ENCODE results near the gene PGD.
"Not testable (repeated sequence)": the region's sequence is repeated elsewhere in the genome, so short reads cannot be mapped to it uniquely, and the experiment has no call there.

The PGD gene

GRCh38 chr1:10444248-10444647, 45.4 kb downstream of the PGD start:
- H3K4me1 ChIP-seq (ENCODE audit: insufficient read depth, low read length), result no peaks in the 10 kb centered on the region
- peaks cover 5% of the 10 kb centered on the region for H3K36me3 ChIP-seq (ENCODE audit: insufficient read depth, low read length)
- H3K9me3 ChIP-seq (ENCODE audit: low read length), result no peaks in the 10 kb centered on the region
- no peak overlapping the region for H3K4me3 ChIP-seq (ENCODE audit: low read depth in 1 of 2, low read length in 2 of 2)
- no peak overlapping the region for H3K9ac ChIP-seq (ENCODE audit: low read length)
- no peaks in the 10 kb centered on the region for H3K27me3 ChIP-seq (ENCODE audit: control insufficient read depth in 1 of 2, insufficient read depth in 2 of 2, low read length in 2 of 2)
- no peak overlapping the region for H3K27ac ChIP-seq (ENCODE audit: low read depth, low read length)

- Histone ChIP-seq H3K9ac (ENCODE audit: low read length) (no peak overlapping the region), H3K27me3 (ENCODE audit: control insufficient read depth in 1 of 2, insufficient read depth in 2 of 2, low read length in 2 of 2) (peaks cover 0 to under 1% of the 10 kb centered on the region in 2 donors), H3K27ac (ENCODE audit: low read depth, low read length) (no peak overlapping the region), H3K4me3 (ENCODE audit: low read depth in 1 of 2, low read length in 2 of 2) (no peak overlapping the region), H3K36me3 (ENCODE audit: insufficient read depth, low read length) (peaks cover 5% of the 10 kb centered on the region), H3K4me1 (ENCODE audit: insufficient read depth, low read length) (no peaks in the 10 kb centered on the region), H3K9me3 (ENCODE audit: low read length) (no peaks in the 10 kb centered on the region)
Measured at GRCh38 chr1:10444795-10445397, 46.0 kb downstream of the PGD start.

- H3K36me3 ChIP-seq (ENCODE audit: insufficient read depth, low read length), result no peaks in the 10 kb centered on the region
- H3K9me3 ChIP-seq (ENCODE audit: low read length), result no peaks in the 10 kb centered on the region
- H3K27me3 ChIP-seq (ENCODE audit: control insufficient read depth in 1 of 2, insufficient read depth in 2 of 2, low read length in 2 of 2), result peaks cover 0 to 9% of the 10 kb centered on the region in 2 donors
- H3K4me1 ChIP-seq (ENCODE audit: insufficient read depth, low read length), result peaks cover 8% of the 10 kb centered on the region
- H3K9ac ChIP-seq (ENCODE audit: low read length), result no peak overlapping the region
- H3K4me3 ChIP-seq (ENCODE audit: low read depth in 1 of 2, low read length in 2 of 2), result no peak overlapping the region
- H3K27ac ChIP-seq (ENCODE audit: low read depth, low read length), result no peak overlapping the region
Measured at GRCh38 chr1:10446790-10447422, 48.0 kb downstream of the PGD start.

- H3K4me1 ChIP-seq (ENCODE audit: insufficient read depth, low read length), result peaks cover 8% of the 10 kb centered on the region
- H3K4me3 ChIP-seq (ENCODE audit: low read depth in 1 of 2, low read length in 2 of 2), result no peak within 1 kb of the TSS
- no peaks in the 10 kb centered on the region for H3K36me3 ChIP-seq (ENCODE audit: insufficient read depth, low read length)
- H3K9me3 ChIP-seq (ENCODE audit: low read length), result no peaks in the 10 kb centered on the region
- peaks cover 0 to 9% of the 10 kb centered on the region in 2 donors for H3K27me3 ChIP-seq (ENCODE audit: control insufficient read depth in 1 of 2, insufficient read depth in 2 of 2, low read length in 2 of 2)
- no peak within 1 kb of the TSS for H3K9ac ChIP-seq (ENCODE audit: low read length)
- no peak within 1 kb of the TSS for H3K27ac ChIP-seq (ENCODE audit: low read depth, low read length)
Measured at GRCh38 chr1:10449751-10450150, 50.9 kb downstream of the PGD start, which contains the start of gene CORT. Gene CORT, plus strand, starts transcription at chr1:10450031. Its CDS starts 193 bp downstream, at chr1:10450224.

GRCh38 chr1:10450156-10450814, 51.4 kb downstream of the PGD start:
- Histone ChIP-seq H3K9me3 (ENCODE audit: low read length) (no peaks in the 10 kb centered on the region), H3K4me1 (ENCODE audit: insufficient read depth, low read length) (peaks cover 8% of the 10 kb centered on the region), H3K4me3 (ENCODE audit: low read depth in 1 of 2, low read length in 2 of 2) (no peak overlapping the region), H3K27me3 (ENCODE audit: control insufficient read depth in 1 of 2, insufficient read depth in 2 of 2, low read length in 2 of 2) (peaks cover 0 to 9% of the 10 kb centered on the region in 2 donors), H3K36me3 (ENCODE audit: insufficient read depth, low read length) (no peaks in the 10 kb centered on the region), H3K9ac (ENCODE audit: low read length) (no peak overlapping the region), H3K27ac (ENCODE audit: low read depth, low read length) (no peak overlapping the region)

GRCh38 chr1:10450836-10451235, 52.0 kb downstream of the PGD start:
- no peaks in the 10 kb centered on the region for H3K9me3 ChIP-seq (ENCODE audit: low read length)
- H3K9ac ChIP-seq (ENCODE audit: low read length), result no peak overlapping the region
- peaks cover 8% of the 10 kb centered on the region for H3K4me1 ChIP-seq (ENCODE audit: insufficient read depth, low read length)
- no peak overlapping the region for H3K27ac ChIP-seq (ENCODE audit: low read depth, low read length)
- no peaks in the 10 kb centered on the region for H3K36me3 ChIP-seq (ENCODE audit: insufficient read depth, low read length)
- no peak overlapping the region for H3K4me3 ChIP-seq (ENCODE audit: low read depth in 1 of 2, low read length in 2 of 2)
- H3K27me3 ChIP-seq (ENCODE audit: control insufficient read depth in 1 of 2, insufficient read depth in 2 of 2, low read length in 2 of 2), result peaks cover 0 to 9% of the 10 kb centered on the region in 2 donors

GRCh38 chr1:10451287-10451686, 52.4 kb downstream of the PGD start:
- H3K27ac ChIP-seq (ENCODE audit: low read depth, low read length), result no peak overlapping the region
- no peak overlapping the region for H3K4me3 ChIP-seq (ENCODE audit: low read depth in 1 of 2, low read length in 2 of 2)
- H3K9ac ChIP-seq (ENCODE audit: low read length), result no peak overlapping the region
- H3K4me1 ChIP-seq (ENCODE audit: insufficient read depth, low read length), result peaks cover 8% of the 10 kb centered on the region
- peaks cover 0 to 9% of the 10 kb centered on the region in 2 donors for H3K27me3 ChIP-seq (ENCODE audit: control insufficient read depth in 1 of 2, insufficient read depth in 2 of 2, low read length in 2 of 2)
- no peaks in the 10 kb centered on the region for H3K36me3 ChIP-seq (ENCODE audit: insufficient read depth, low read length)
- no peaks in the 10 kb centered on the region for H3K9me3 ChIP-seq (ENCODE audit: low read length)

- H3K27ac ChIP-seq (ENCODE audit: low read depth, low read length), result no peak overlapping the region
- H3K4me3 ChIP-seq (ENCODE audit: low read depth in 1 of 2, low read length in 2 of 2), result no peak overlapping the region
- H3K9me3 ChIP-seq (ENCODE audit: low read length), result no peaks in the 10 kb centered on the region
- no peaks in the 10 kb centered on the region for H3K36me3 ChIP-seq (ENCODE audit: insufficient read depth, low read length)
- H3K9ac ChIP-seq (ENCODE audit: low read length), result no peak overlapping the region
- no peaks in the 10 kb centered on the region for H3K27me3 ChIP-seq (ENCODE audit: control insufficient read depth in 1 of 2, insufficient read depth in 2 of 2, low read length in 2 of 2)
- no peaks in the 10 kb centered on the region for H3K4me1 ChIP-seq (ENCODE audit: insufficient read depth, low read length)
Measured at GRCh38 chr1:10456048-10456447, 57.2 kb downstream of the PGD start.

GRCh38 chr1:10456661-10457060, 57.8 kb downstream of the PGD start:
- H3K4me3 ChIP-seq (ENCODE audit: low read depth in 1 of 2, low read length in 2 of 2), result no peak overlapping the region
- H3K9me3 ChIP-seq (ENCODE audit: low read length), result no peaks in the 10 kb centered on the region
- no peaks in the 10 kb centered on the region for H3K36me3 ChIP-seq (ENCODE audit: insufficient read depth, low read length)
- H3K4me1 ChIP-seq (ENCODE audit: insufficient read depth, low read length), result no peaks in the 10 kb centered on the region
- no peak overlapping the region for H3K9ac ChIP-seq (ENCODE audit: low read length)
- no peaks in the 10 kb centered on the region for H3K27me3 ChIP-seq (ENCODE audit: control insufficient read depth in 1 of 2, insufficient read depth in 2 of 2, low read length in 2 of 2)
- H3K27ac ChIP-seq (ENCODE audit: low read depth, low read length), result no peak overlapping the region

GRCh38 chr1:10457462-10457861, 58.6 kb downstream of the PGD start:
- H3K27me3 ChIP-seq (ENCODE audit: control insufficient read depth in 1 of 2, insufficient read depth in 2 of 2, low read length in 2 of 2); H3K9me3 ChIP-seq (ENCODE audit: low read length); H3K4me1 ChIP-seq (ENCODE audit: insufficient read depth, low read length); H3K9ac ChIP-seq (ENCODE audit: low read length); H3K27ac ChIP-seq (ENCODE audit: low read depth, low read length); H3K36me3 ChIP-seq (ENCODE audit: insufficient read depth, low read length); H3K4me3 ChIP-seq (ENCODE audit: low read depth in 1 of 2, low read length in 2 of 2): not testable (repeated sequence)

GRCh38 chr1:10457875-10458274, 59.0 kb downstream of the PGD start:
- H3K27me3 ChIP-seq (ENCODE audit: control insufficient read depth in 1 of 2, insufficient read depth in 2 of 2, low read length in 2 of 2), result no peaks in the 10 kb centered on the region
- no peaks in the 10 kb centered on the region for H3K4me1 ChIP-seq (ENCODE audit: insufficient read depth, low read length)
- peaks cover 8% of the 10 kb centered on the region for H3K36me3 ChIP-seq (ENCODE audit: insufficient read depth, low read length)
- no peak overlapping the region for H3K9ac ChIP-seq (ENCODE audit: low read length)
- H3K27ac ChIP-seq (ENCODE audit: low read depth, low read length), result no peak overlapping the region
- H3K9me3 ChIP-seq (ENCODE audit: low read length), result no peaks in the 10 kb centered on the region
- H3K4me3 ChIP-seq (ENCODE audit: low read depth in 1 of 2, low read length in 2 of 2), result no peak overlapping the region
